22Rv1 (cell line): ENCODE results near the gene SCN1B.

ENCODE experiments used
- H3K27ac ChIP-seq: fragments of 450-650 bp; 2 replicates; pipeline ENCODE4 v1.5.1; 2017
- ZFX ChIP-seq: fragments of 450-650 bp; IDR thresholded peaks from 2 replicates; pipeline ENCODE4 v1.6.1; 2017; ENCODE audit warnings: antibody characterized with exemption, borderline replicate concordance
- TF ChIP-seq, protein P1 (sequence below): fragments of 450-650 bp; IDR thresholded peaks from 2 replicates; pipeline ENCODE4 v1.5.1; 2017; ENCODE audit warnings: mild to moderate bottlenecking

SCN1B gene

DNA sequence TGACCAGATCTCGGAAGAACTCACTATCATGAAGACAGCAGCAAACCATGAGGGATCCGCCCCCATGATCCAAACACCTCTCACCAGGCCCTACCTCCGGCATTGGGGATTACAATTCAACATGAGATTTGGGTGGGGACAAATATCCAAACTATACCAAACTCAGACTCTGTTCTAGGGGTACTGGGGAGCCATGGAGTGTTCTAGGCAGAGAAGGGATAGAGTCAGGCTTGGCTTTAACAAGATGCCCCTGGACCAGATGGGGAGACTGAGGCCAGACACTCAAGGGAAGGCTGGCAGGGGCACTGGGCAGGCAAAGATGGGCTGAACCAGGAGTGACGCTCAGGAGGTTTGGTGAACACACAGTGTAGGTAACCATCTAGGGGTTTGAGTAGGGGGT, 11.9 kb upstream of the SCN1B start:
- no peak overlapping the region for H3K27ac ChIP-seq
- TF ChIP-seq, protein P1, sequence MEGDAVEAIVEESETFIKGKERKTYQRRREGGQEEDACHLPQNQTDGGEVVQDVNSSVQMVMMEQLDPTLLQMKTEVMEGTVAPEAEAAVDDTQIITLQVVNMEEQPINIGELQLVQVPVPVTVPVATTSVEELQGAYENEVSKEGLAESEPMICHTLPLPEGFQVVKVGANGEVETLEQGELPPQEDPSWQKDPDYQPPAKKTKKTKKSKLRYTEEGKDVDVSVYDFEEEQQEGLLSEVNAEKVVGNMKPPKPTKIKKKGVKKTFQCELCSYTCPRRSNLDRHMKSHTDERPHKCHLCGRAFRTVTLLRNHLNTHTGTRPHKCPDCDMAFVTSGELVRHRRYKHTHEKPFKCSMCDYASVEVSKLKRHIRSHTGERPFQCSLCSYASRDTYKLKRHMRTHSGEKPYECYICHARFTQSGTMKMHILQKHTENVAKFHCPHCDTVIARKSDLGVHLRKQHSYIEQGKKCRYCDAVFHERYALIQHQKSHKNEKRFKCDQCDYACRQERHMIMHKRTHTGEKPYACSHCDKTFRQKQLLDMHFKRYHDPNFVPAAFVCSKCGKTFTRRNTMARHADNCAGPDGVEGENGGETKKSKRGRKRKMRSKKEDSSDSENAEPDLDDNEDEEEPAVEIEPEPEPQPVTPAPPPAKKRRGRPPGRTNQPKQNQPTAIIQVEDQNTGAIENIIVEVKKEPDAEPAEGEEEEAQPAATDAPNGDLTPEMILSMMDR, result no peak
- TF ChIP-seq ZFX, result no peak

GRCh38 chr19:35019144-35019543, 11.1 kb upstream of the SCN1B start:
- no peak for TF ChIP-seq ZFX
- TF ChIP-seq, protein P1, result no peak
- H3K27ac ChIP-seq, result no peak overlapping the region

- TF ChIP-seq, protein P1, result no peak
- no peak for TF ChIP-seq ZFX
- H3K27ac ChIP-seq, result no peak overlapping the region
Observed at GRCh38 chr19:35021016-35021415, 9.3 kb upstream of the SCN1B start.

DNA sequence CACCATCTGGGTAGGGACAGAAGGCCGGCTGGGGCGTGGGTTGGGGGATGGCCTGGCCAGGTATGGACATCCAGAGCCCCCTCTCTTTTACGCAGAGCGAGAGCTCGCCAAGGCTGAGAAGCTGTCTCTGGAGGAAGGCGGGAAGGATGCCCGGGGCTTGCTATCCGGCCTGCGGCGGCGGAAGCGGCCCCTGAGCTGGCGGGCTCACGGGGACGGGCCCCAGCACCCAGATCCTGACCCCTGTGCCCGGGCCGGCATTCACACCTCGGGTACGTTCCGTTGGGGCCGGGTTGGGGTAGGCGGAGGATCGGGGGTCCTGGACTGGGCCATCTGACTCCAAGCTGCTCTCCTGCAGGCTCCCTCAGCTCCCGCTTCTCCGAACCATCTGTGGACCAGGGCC, 8.7 kb upstream of the SCN1B start:
- TF ChIP-seq, protein P1, result no peak
- no peak for TF ChIP-seq ZFX
- no peak overlapping the region for H3K27ac ChIP-seq

DNA sequence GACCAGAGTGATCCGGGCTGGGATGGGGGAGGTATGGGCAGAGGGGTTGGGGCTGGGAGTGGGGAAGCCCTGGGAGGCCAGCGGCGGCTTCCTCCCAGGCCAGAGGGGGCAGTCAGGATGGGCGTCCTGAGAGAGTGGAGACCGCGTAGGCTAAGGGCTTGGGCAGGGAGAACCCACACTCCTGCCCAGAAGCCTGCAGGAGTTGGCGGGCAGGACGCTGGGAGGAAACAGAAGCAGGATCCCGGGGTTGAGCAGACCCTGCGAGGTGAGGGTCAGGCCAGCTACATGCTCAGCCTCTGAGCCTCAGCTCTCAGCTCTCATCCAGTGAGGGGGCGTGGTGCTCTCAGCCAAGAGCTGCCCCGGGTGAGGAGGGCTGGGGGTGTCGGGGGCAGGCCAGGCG, 7.8 kb upstream of the SCN1B start:
- no peak overlapping the region for H3K27ac ChIP-seq
- no peak for TF ChIP-seq ZFX
- TF ChIP-seq, protein P1, result no peak

- TF ChIP-seq, protein P1, result no peak
- no peak for TF ChIP-seq ZFX
- H3K27ac ChIP-seq, result no peak overlapping the region
Observed at GRCh38 chr19:35023428-35023827, 6.8 kb upstream of the SCN1B start.

GRCh38 chr19:35024095-35024494, 6.2 kb upstream of the SCN1B start:
- no peak overlapping the region for H3K27ac ChIP-seq
- TF ChIP-seq, protein P1, result no peak
- no peak for TF ChIP-seq ZFX
